RWPE1 (cell line): ENCODE results near the gene WFIKKN2.

Experiments
- CTCF ChIA-PET: fragments of 350-600 bp; sonication (Branson Sonifier 250); formaldehyde crosslinking; extraction: SDS; loops from one replicate; lab custom pipeline; 2021; lab: Yijun Ruan, JAX
- POLR2A ChIA-PET: fragments of 400-600 bp; formaldehyde crosslinking; extraction: SDS; loops from one replicate; lab custom pipeline; 2020; ENCODE audit warnings: antibody characterized with exemption; ENCODE audit not compliant: low non-redundant PET; lab: Yijun Ruan, JAX
- DNase-seq: peaks from one replicate; pipeline ENCODE4 v3.0.0; 2012; ENCODE audit warnings: low spot score
- H3K27ac ChIP-seq: fragments of 450-650 bp; 2 replicates; pipeline ENCODE4 v1.5.1; 2017
- CTCF ChIP-seq: fragments of 450-650 bp; conservative IDR thresholded peaks from 2 replicates; pipeline ENCODE4 v1.5.1; 2017; ENCODE audit warnings: low read depth, mild to moderate bottlenecking

WFIKKN2 gene

GRCh38 chr17:50865868-50866260 lies 30.5 kb downstream of the WFIKKN2 start:
- ChIA-PET CTCF (interaction anchor here (0.5 to 1.7 kb wide), 3 partner anchors 27 to 91 kb away, joined by 3 to 6 read pairs (median 4); no protein-coding TSS in a partner anchor), POLR2A (interaction anchor here (0.6 to 2.4 kb wide), 13 partner anchors 13 to 220 kb away, joined by 3 to 12 read pairs (median 4); no protein-coding TSS in a partner anchor)
- H3K27ac ChIP-seq = peak overlapping the region; percentile 100
- no peak for TF ChIP-seq CTCF
- DNase-seq = no peak

DNA sequence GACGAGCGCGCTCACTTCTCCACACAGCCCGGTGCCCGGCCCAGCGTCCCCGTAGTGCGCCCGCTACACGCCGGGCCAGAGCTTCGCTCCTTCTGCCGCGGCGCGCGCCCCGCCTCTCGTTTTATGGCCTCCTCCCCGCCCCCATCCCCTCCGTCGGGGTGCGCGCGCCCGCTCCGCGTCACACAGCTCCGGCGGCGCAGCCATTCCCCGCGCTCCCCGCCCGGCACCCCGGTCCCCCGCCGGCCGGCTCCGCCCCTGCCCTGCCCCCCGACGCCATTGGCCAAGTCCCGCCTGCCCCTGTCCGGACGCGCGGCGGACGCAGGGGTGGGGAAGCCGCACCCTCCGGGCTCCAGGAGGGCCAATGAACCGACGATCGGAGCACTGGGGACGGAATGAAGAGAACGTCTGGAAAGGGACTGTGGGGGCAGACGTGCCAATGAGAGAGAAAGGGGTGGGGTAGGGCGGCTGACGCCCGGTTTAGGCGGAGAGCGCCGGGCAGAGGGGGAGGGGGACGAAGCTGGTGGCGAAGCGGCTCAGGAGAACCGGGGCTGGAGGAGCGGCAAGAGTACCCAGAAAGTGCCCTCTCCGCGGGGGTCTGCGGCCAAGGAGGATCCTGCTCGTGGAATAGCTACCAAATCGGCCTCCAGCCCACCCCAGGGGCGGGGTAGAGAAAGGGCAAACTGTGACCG lies 31.0 kb downstream of the WFIKKN2 start, which contains the start of gene TOB1:
TSS of gene TOB1 (minus strand) at position 94 of the 689 bp plus-strand sequence. CDS start 2,337 bp downstream, outside the sequence.
- peak within 1 kb of the TSS; percentile 100 for H3K27ac ChIP-seq
- DNase-seq = peak; percentile 93
- POLR2A ChIA-PET = interaction anchor here (0.6 to 2.4 kb wide), 14 partner anchors 13 to 220 kb away, joined by 3 to 12 read pairs (median 4); no protein-coding TSS in a partner anchor
- TF ChIP-seq CTCF = no peak
- CTCF ChIA-PET = interaction anchor here (0.5 to 1.7 kb wide), 5 partner anchors 27 to 90 kb away, joined by 3 to 6 read pairs (median 3); no protein-coding TSS in a partner anchor

DNA sequence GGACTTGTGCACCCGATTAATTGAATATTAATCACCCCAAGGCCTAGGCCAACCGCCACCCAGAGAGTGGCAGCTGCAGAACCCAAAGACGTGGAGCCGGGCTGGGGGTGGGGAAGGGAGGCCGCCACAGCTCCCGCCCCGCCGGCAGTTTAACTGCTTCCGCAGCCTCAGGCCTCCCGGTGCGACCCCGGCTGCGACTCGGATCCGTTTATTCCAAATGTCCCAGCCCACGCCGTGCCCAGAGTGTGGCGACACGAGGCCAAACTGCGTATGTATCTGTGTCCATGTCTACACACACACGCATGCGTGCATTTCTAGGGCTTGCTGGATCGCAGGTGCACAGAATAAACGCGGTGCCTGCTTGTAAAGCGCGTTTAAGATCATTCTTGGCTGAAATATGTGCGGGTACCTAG lies 31.6 kb downstream of the WFIKKN2 start:
- DNase-seq = peak; percentile 44
- POLR2A ChIA-PET = interaction anchor here (0.9 to 2.4 kb wide), 5 partner anchors 21 to 83 kb away, joined by 3 to 12 read pairs (median 4); no protein-coding TSS in a partner anchor
- TF ChIP-seq CTCF = no peak
- peak overlapping the region; percentile 100 for H3K27ac ChIP-seq
- CTCF ChIA-PET = interaction anchor here (0.7 to 1.7 kb wide), 3 partner anchors 35 to 87 kb away, joined by 3 to 6 read pairs (median 3); no protein-coding TSS in a partner anchor

DNA sequence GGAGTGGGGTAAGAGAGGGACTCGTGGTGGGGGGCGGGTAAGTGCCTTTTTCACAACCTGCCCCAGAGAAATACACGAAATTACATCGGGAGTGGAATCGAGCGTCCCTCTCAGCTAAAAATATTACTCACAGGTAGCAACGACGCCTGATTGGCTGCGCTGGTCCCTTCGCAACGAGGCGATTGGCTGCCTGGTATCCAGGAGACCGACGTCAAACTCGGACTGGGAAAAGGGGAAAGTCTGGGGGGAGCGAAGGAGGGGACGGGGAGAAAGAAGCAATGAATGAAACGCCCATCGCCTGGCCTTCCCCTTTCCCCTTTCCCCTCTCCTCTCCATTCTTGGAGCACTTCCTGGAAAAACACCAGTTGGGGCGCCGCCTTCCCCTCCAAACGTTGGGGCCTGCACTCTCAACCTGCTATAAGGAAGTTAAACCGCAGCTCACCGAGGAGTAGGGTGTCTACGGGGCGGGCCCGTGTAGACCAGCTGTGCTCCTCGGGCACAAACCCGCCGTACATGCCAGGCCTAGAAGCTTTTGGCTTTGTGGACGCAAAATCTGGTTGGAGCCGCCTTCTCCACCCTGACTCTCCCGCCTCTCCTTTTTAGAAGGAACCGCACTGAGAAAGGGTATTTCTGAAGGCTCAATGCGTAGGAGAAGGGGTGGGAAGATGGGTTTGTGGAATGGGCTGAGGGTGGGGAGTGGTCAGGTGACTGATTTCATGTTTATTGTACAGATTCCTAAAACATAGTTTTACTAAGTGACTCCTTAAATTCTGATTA lies 32.2 kb downstream of the WFIKKN2 start:
- ChIA-PET CTCF (interaction anchor here (0.7 to 1.7 kb wide), 3 partner anchors 49 to 86 kb away, joined by 3 to 6 read pairs (median 3); no protein-coding TSS in a partner anchor), POLR2A (interaction anchor here (0.6 to 2.4 kb wide), 3 partner anchors 78 to 82 kb away, joined by 3 to 12 read pairs (median 4); no protein-coding TSS in a partner anchor)
- DNase-seq = peak; percentile 98
- TF ChIP-seq CTCF = no peak
- H3K27ac ChIP-seq = peak overlapping the region; percentile 100

DNA sequence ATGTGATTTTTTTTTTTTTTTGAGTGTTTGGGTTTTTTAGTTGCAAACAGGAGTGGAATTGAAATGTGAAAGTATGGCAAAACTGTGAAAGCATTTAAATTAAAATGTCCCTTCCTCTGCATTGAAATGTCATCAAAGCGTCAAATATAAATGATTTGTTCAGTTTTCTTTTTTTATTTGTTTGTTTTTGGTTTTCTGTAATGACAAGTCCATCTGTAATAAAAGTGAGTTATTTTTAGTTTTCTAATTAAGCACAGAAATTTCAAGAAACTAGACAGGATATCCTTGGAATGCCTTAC lies 32.7 kb downstream of the WFIKKN2 start:
- DNase-seq = no peak
- CTCF ChIA-PET = interaction anchor here (0.7 kb wide), 1 partner anchor 49 kb away, joined by 3 read pairs; no protein-coding TSS in a partner anchor
- POLR2A ChIA-PET = interaction anchor here (1.3 kb wide), 1 partner anchor 80 kb away, joined by 4 read pairs; no protein-coding TSS in a partner anchor
- H3K27ac ChIP-seq = peak overlapping the region; percentile 100
- no peak for TF ChIP-seq CTCF

GRCh38 chr17:50868602-50869001 lies 33.2 kb downstream of the WFIKKN2 start:
- POLR2A ChIA-PET = no interaction called here
- CTCF ChIA-PET = no interaction called here
- H3K27ac ChIP-seq = peak overlapping the region; percentile 74

More at GRCh38 chr17:50868602-50869001, 33.2 kb downstream of the WFIKKN2 start:
- no peak for DNase-seq
- no peak for TF ChIP-seq CTCF
